Prostate gland (tissue), 2 donors: Measurements from ENCODE around the gene SMYD5. TPM values are rescaled to one million over a fixed set of nuclear protein-coding genes. Genes with fewer than 3 reads are reported as not detected.
"Not testable (repeated sequence)": the region's sequence is repeated elsewhere in the genome, so short reads cannot be mapped to it uniquely, and the experiment has no call there.

Experiments
- DNase-seq: peaks from one replicate; pipeline ENCODE4 v3.0.0-alpha.2; 2019; ENCODE audit warnings: low spot score
- H3K27ac ChIP-seq, 2 donors: fragments of 200-600 bp; sonication (generic); 2 replicates each; pipeline ENCODE4 v1.5.1; 2017 to 2019
- H3K27me3 ChIP-seq: fragments of 200-600 bp; sonication (generic); replicated peaks from 2 replicates; pipeline ENCODE4 v1.5.1; 2019; ENCODE audit not compliant: insufficient read depth
- H3K36me3 ChIP-seq, 2 donors: fragments of 200-600 bp; sonication (generic); 1 replicate in 1 of 2; 2 replicates in 1 of 2; pipeline versions ENCODE4 v1.5.1 to v1.8.1; 2017 to 2019
- H3K4me1 ChIP-seq: fragments of 200-600 bp; sonication (generic); replicated peaks from 2 replicates; pipeline ENCODE4 v1.5.1; 2019
- H3K4me3 ChIP-seq, 2 donors: fragments of 200-600 bp; sonication (generic); 2 replicates each; pipeline ENCODE4 v1.5.1; 2017 to 2019
- H3K9me3 ChIP-seq: fragments of 200-600 bp; sonication (generic); 2 replicates; pipeline ENCODE4 v1.5.1; 2017
- CTCF ChIP-seq, 4 experiments: fragments of 200-600 bp in 2 of 4; fragments of 450-650 bp in 2 of 4; sonication (generic) in 2 of 4; IDR thresholded peaks; 1 replicate in 3 of 4; 2 replicates in 1 of 4; pipeline ENCODE4 v1.5.1; 2016 to 2019; ENCODE audit warnings: antibody characterized with exemption in 4 of 4, mild to moderate bottlenecking in 2 of 4, moderate library complexity in 2 of 4
- POLR2A ChIP-seq: fragments of 450-650 bp; IDR thresholded peaks from one replicate; pipeline ENCODE4 v1.6.1; 2016; ENCODE audit warnings: antibody characterized with exemption, mild to moderate bottlenecking
- POLR2AphosphoS5 ChIP-seq: sonication (generic); formaldehyde crosslinking; IDR thresholded peaks from one replicate; pipeline ENCODE4 v1.6.1; 2017; ENCODE audit warnings: antibody characterized with exemption
- WGBS: methylation state at CpG from one replicate; pipeline ENCODE4 v1.1.5; 2018; 5-methylcytosine and 5-hydroxymethylcytosine counted together
- intact Hi-C: fragments of 100-400 bp; cut with DNase I; formaldehyde crosslinking; loops from one replicate; pipeline ENCODE4 v1.14.2; 2022
- total RNA-seq, 2 donors: library from RNA; depleted of rRNA; stranded (reverse); fragments of >200 nt; gene quantifications; one replicate each; pipeline ENCODE4 v1.1.0, GENCODE V29; 2016

SMYD5 gene
- total RNA-seq, 2 donors from 2014 or later: 12.5 to 36.6 TPM

DNA sequence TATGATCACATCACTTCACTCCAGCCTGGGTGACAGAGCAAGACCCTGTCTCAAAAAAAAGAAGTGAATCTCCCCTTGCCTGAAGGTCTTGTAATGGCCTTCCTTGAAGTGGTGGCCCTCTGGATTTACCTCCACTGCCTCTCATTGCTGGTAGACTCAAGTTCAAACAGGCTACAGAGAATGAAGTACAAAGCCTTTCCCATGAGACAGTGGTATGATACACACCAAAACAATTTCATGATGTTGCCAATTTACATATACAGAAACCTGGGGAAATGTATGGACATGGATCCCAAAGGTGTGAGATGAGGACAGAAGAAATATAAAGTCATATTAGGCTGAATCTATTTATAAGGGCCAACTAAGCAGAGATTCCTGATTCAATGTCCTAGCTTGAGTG lies 16.5 kb upstream of the SMYD5 start:
- Histone ChIP-seq H3K27me3 (no peaks in the 10 kb centered on the region), H3K36me3 (no peaks in the 10 kb centered on the region), H3K4me3 (no peak overlapping the region), H3K27ac (no peak overlapping the region), H3K4me1 (peaks cover under 1% of the 10 kb centered on the region), H3K9me3 (no peaks in the 10 kb centered on the region)
- no peak for DNase-seq
- TF ChIP-seq POLR2AphosphoS5 (no peak), POLR2A (no peak), CTCF (IDR thresholded peaks at IDR 0.05) (no peak)
- intact Hi-C loops: no loop called here

GRCh38 chr2:73200281-73200680 lies 13.8 kb upstream of the SMYD5 start:
- H3K36me3 ChIP-seq, H3K4me1 ChIP-seq, H3K27ac ChIP-seq, DNase-seq, H3K27me3 ChIP-seq, H3K9me3 ChIP-seq, H3K4me3 ChIP-seq, intact Hi-C loops: not testable (repeated sequence)
- 91% methylated on average over 10 of the region's 10 CpGs for WGBS

GRCh38 chr2:73202156-73203054 lies 11.6 kb upstream of the SMYD5 start, which contains the start of gene NOTO:
Gene NOTO (plus strand): TSS chr2:73202574. CDS start chr2:73202667, 93 bp downstream.
- Histone ChIP-seq H3K27ac (no peak within 1 kb of the TSS), H3K27me3 (no peaks in the 10 kb centered on the region), H3K4me1 (peaks cover 4% of the 10 kb centered on the region), H3K36me3 (no peaks in the 10 kb centered on the region), H3K4me3 (peak within 1 kb of the TSS; percentile 5 to 27), H3K9me3 (no peaks in the 10 kb centered on the region)
- TF ChIP-seq CTCF (IDR thresholded peaks at IDR 0.05): no peak
- TF ChIP-seq POLR2AphosphoS5: no peak
- TF ChIP-seq POLR2A: no peak
- intact Hi-C loops: no loop called here
- WGBS: 3% methylated on average over 68 of the region's 87 CpGs
- DNase-seq: no peak

DNA sequence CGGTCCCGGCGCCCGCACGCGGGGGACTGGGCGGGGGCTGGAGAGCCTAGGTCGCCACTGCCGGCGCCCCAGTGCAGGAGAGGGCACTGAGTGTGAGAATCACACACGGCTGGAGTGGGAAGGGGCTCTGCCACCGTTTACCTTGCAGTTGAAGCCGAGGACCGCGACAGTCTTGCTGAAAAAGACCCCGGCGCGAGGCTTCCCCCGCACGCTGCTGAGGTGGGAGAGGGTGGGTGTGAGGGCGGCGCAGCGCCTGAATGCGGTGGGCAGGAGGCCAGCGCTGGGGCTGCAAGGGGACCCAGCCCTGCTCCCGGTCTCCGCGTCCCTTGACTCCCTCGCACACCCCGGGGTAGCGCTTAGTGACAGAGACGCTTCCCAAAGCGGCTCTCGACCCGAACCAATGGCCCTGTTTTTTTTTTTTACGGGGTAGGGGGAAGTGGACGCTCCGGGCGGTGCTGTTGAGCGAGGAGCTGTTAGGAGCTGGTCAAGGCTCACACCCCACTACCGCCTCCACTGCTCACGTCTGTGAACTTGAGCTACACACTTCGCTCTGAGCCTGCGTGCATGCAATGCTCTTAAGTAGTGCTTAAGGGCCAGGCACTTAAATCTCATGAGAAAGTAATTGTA lies 10.9 kb upstream of the SMYD5 start:
- no peaks in the 10 kb centered on the region for H3K27me3 ChIP-seq
- H3K9me3 ChIP-seq: no peaks in the 10 kb centered on the region
- H3K27ac ChIP-seq: no peak overlapping the region
- 4% methylated on average over 44 of the region's 44 CpGs for WGBS
- H3K36me3 ChIP-seq: no peaks in the 10 kb centered on the region
- TF ChIP-seq POLR2AphosphoS5: no peak
- no peak for TF ChIP-seq POLR2A
- TF ChIP-seq CTCF (IDR thresholded peaks at IDR 0.05): no peak
- DNase-seq: no peak
- peak overlapping the region in 1 of 2 donors; percentile 27 for H3K4me3 ChIP-seq
- H3K4me1 ChIP-seq: peaks cover 4% of the 10 kb centered on the region
- intact Hi-C loops: no loop called here

DNA sequence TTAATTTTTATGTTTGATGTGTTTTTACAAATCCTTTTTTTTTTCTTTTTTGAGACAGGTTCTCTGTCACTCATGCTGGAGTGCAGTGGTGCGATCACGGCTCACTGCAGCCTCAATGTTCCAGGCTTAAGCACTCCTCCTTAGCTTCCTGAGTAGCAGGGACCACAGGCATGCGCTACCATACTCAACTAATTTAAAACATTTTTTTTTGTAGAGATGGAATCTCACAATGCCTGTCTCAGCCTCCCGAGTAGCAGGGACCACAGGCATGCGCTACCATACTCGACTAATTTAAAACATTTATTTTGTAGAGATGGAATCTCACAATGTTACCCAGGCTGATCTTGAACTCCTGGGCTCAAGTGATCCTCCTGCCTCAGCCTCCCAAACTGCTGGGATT lies 8.4 kb upstream of the SMYD5 start:
- no peak for DNase-seq
- Histone ChIP-seq H3K27me3 (no peaks in the 10 kb centered on the region), H3K4me1 (peaks cover 4% of the 10 kb centered on the region), H3K9me3 (no peaks in the 10 kb centered on the region), H3K27ac (no peak overlapping the region), H3K4me3 (no peak overlapping the region), H3K36me3 (no peaks in the 10 kb centered on the region)
- whole genome bisulfite sequencing: 85% methylated on average over 6 of the region's 6 CpGs
- intact Hi-C loops: no loop called here
- TF ChIP-seq POLR2A (no peak), POLR2AphosphoS5 (no peak), CTCF (IDR thresholded peaks at IDR 0.05) (no peak)
